Posterior cingulate gyrus (tissue), 11 donors: ENCODE results near the gene LRR1.
"Not testable (repeated sequence)": the region's sequence is repeated elsewhere in the genome, so short reads cannot be mapped to it uniquely, and the experiment has no call there.

Experiments used
- DNase-seq, 10 donors: peaks; one replicate each; pipeline versions ENCODE4 v3.0.0 to v3.0.0-alpha.2; 2020 to 2021; ENCODE audit warnings: mixed read lengths in 3 of 10
- intact Hi-C: fragments of 100-400 bp; cut with DNase I; formaldehyde crosslinking; loops from one replicate; pipeline ENCODE4 v1.15.1; 2023

Gene LRR1

DNA sequence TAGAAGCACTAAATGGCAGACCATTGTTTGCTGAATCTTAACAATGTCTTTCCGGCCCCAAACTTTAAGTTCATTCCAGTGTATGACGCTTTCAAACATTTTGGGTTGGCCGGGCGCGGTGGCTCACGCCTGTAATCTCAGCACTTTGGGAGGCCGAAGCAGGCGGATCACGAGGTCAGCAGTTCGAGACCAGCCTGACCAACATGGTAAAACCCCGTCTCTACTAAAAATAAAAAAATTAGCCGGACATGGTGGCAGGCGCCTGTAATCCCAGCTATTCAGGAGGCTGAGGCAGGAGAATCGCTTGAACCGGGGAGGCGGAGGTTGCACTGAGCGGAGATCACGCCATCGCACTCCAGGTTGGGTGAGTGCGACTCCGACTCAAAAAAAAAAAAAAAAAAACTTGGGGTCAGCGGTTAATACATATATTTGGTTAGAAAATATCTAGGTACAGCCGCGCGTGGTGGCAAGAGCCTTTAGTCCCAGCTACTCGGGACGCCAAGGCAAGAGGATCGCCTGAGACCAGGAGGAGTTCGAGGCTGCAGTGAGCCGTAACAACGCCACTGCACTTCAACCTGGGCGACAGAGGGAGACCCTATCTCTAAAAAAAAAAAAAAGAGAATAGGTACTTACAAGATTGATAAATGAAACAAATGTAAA, 13.6 kb upstream of the LRR1 start:
- DNase-seq, intact Hi-C loops: not testable (repeated sequence)

DNA sequence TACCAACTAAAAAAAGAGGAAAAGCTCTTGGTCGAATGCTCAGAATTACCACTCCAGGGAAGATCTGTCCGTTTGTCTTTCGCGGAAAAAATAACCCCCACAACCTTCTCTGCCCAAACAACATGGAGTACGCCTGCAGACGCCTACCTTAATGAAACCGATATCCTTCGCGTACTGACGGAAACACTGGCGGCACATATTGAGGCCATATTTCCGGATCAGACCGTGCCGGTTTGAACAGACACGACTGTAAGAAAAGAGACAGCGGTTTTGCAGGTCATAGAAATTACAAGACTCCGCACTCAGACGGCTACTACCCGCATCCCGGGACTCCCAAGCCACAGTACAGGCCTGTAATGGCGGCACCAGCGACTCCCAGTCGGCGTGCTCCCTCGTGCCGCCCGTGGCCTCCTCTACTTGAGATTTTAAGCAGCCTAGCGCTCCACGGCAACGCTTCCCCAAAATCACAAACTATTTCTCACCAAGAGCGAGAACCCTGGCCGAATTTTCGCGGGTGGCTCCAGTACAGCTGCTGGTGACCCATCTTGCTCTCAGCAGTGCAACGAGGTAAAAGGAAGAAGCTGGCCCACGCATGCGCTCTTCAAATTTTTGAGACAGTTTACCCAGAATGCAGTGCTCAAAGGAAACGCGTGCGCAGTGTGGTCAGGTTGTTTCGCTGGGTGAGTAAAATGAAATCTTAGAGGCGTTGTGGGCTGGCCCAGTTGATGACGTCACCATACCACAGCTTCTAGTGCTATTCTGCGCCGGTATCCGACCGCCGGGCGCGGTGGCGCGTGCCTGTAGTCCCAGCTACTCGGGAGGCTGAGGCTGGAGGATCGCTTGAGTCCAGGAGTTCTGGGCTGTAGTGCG, 12.7 kb upstream of the LRR1 start, which contains the start of gene RPS29:
TSS of gene RPS29 (minus strand) at position 578 of the 870 bp plus-strand sequence. CDS start at position 544, 34 bp downstream.
- peak; percentile 88 to 99 (median 94) for DNase-seq
- intact Hi-C loops = loop anchor here (2.0 kb wide), 1 partner anchor 35 kb away; the partner anchor contains the start of genes MGAT2 and RPL36AL

- peak in 2 of 10 donors; percentile 15 to 25 for DNase-seq
- intact Hi-C loops = loop anchor here (2.0 kb wide), 1 partner anchor 34 kb away; the partner anchor contains the start of genes MGAT2 and RPL36AL
Measured at GRCh38 chr14:49586673-49587460, 11.9 kb upstream of the LRR1 start.

DNA sequence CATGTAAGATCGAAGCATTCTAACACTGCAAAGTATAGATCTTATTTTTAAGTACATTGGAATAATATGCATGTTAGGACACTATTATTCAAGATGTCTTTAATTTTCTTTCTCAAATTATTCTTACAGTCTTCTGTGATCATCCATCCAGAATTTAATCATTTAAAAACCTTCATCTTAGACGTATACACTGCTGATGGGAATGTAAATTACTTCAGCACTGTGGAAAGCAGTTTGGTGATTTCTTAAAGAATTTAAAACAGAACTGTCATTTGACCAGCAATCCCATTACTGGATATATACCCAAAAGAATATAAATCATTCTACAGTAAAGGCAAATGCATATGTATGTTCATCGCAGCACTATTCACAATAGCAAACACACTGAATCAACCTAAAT, 9.4 kb upstream of the LRR1 start:
- intact Hi-C loops = no loop called here
- DNase-seq = no peak

GRCh38 chr14:49593016-49593415, 5.7 kb upstream of the LRR1 start:
- DNase-seq = no peak
- intact Hi-C loops = no loop called here

DNA sequence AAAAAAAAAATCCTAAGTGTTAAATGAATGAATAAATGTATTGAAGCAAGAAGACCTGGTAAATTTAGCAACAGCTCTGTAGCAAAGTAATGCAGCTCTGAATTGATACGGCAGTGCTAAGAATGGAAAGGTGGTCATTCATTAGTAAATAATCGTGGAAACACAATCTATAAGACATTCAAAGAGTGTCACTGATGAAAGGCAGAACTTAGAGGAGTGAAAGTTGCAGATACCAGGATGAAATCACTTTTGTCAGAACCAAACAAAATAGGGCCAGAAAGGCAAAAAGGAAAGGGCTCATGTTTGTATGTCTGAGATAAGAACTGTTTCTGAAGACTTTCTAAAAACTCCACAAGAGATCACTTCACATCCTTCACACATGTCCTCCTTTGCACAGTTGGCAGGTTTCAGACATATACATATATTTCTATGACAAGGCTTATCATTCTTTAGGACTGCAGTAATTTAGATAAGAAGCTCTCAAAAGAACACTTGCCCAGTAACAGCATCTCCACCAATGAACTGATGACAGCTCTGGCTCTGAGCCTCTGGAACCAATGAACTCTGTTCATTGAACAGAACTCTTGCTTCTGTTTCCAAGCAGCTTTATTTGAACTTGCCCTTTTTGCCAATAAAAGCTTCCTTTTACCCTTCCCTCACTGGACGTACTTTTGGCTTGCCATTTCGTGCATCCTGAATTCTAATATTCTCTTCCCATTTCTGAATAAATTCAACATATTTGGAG, 4.2 kb upstream of the LRR1 start:
- no peak for DNase-seq

GRCh38 chr14:49598189-49598484, 603 bp upstream of the LRR1 start:
- no peak for DNase-seq
- intact Hi-C loops = loop anchor here (2.0 kb wide), 1 partner anchor 23 kb away; the partner anchor contains the start of genes MGAT2 and RPL36AL

More for the DNA sequence above, 4.2 kb upstream of the LRR1 start:
- intact Hi-C loops = no loop called here

GRCh38 chr14:49607583-49607982, 8.8 kb downstream of the LRR1 start:
- no peak for DNase-seq
- intact Hi-C loops = no loop called here

DNA sequence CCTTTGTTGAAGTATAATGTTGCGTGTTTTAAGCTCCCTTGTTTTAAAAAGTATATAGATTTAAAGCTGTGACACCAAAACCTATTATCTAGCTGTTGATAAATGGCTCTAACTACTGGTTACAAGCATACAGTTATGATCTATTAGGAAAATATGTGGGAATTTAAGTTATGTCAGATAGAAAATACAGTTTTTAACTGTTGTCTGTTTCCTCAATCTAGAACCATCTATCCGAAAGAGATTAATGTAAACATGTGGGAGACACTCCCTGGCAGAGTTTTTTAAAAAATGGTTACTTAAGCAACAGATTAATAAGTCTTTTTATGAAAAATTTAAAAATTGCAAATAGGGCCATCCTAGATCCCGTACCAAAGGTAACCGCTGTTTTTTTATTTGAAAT, 13.5 kb downstream of the LRR1 start:
- intact Hi-C loops = no loop called here
- no peak for DNase-seq

- no peak for DNase-seq
- intact Hi-C loops = no loop called here
Measured at GRCh38 chr14:49612671-49613070, 13.9 kb downstream of the LRR1 start.

DNA sequence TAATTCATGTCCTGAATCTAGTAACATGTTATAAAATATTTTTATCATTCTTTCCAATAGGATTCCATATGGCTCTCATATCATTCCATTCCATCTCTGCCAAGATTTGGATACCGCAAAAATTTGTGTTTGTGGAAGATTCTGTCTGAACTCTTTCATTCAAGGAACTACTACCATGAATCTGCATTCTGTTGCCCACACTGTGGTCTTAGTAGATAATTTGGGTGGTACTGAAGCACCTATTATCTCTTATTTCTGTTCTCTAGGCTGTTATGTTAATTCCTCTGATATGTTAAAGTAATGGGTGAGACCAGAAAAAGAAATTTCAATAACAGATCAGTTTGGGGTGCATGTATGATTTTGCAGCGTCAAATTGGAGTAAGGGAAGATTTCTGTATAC, 15.5 kb downstream of the LRR1 start:
- intact Hi-C loops = no loop called here
- DNase-seq = no peak

DNA sequence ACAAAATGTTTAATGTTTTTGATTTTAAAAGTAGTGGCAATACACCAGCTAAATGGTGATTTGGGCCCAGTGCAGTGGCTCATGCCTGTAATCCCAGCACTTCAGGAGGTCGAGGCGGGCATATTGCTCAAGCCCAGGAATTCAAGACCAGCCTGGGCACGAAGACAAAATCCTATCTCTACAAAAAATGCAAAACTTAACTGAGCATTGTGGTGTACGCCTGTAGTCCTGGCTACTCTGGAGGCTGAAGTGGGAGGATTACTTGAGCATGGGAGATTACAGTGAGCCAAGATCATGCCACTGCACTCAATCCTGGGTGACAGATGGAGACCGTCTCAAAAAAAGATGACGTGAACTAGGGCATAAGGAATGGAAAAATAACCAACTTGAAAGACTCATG, 17.0 kb downstream of the LRR1 start:
- intact Hi-C loops = no loop called here
- no peak for DNase-seq

DNA sequence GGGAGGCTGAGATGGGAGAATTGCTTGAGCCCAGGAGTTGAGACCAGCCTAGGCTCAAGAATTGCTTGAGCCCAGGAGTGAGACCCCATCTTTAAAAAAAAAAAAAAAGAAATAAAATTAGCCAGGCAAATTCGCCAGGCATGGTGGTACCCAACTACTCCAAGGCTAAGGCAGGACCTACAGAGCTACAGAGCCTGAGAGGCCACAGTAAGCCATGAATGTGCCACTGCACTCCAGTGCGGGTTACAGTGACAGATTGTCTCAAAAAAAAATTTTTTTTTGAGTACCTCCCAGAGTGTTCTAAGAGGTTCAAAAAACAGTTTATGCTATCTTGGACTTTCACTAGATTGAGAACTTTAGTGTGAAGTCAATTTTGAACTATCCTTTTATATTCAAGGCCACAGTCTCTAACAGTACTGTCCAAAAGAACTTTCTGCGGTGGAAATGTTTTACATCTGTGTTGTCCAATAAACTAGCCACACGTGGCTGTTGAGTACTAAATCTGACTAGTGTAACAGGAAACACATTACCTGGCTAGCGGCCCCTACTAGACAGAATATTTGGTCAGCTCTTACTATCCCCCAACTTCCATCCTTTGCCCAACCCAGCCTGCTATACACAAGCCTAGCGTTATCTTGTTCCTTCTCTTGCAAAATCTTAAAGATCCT, 19.2 kb downstream of the LRR1 start:
- no peak for DNase-seq

GRCh38 chr14:49619273-49619672, 20.5 kb downstream of the LRR1 start:
- DNase-seq, intact Hi-C loops: not testable (repeated sequence)

More for the DNA sequence above, 19.2 kb downstream of the LRR1 start:
- intact Hi-C loops = no loop called here

DNA sequence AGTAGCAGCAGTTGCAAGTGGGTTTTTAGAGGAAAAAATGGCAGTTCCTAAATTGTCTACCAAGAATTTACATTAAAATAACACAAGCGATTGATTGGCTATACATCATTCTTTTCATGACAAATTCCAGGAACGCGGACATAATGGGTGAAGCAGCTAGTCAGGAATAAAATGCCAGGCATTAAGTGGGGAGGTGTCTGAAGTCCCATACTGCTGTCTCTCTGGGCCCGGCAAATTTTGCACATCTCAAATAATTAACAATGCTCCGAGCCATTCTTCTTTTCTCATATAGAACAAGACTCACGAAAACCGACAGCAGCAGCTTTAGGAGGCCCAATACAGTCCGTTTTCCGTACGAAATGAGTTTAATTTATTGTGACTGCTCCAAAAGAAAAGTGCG, 21.0 kb downstream of the LRR1 start:
- intact Hi-C loops = loop anchor here (2.0 to 5.0 kb wide), 3 partner anchors 21 to 243 kb away; partner anchors contain the start of genes LRR1 and RPS29
- DNase-seq = no peak

GRCh38 chr14:49620182-49621113, 21.7 kb downstream of the LRR1 start, which contains the start of the genes MGAT2 and RPL36AL:
Gene MGAT2, plus strand, starts transcription at chr14:49620799. Its CDS starts 470 bp downstream, at chr14:49621269.
Gene RPL36AL, minus strand, starts transcription at chr14:49620626. Its CDS starts 1,522 bp downstream, at chr14:49619104.
- DNase-seq = peak; percentile 96 to 100 (median 99)
- intact Hi-C loops = loop anchor here (2.0 to 5.0 kb wide), 3 partner anchors 22 to 242 kb away; partner anchors contain the start of genes LRR1 and RPS29

GRCh38 chr14:49621114-49621881, 22.6 kb downstream of the LRR1 start:
- intact Hi-C loops = loop anchor here (2.0 to 5.0 kb wide), 3 partner anchors 22 to 241 kb away; partner anchors contain the start of genes LRR1 and RPS29
- DNase-seq = peak in 9 of 10 donors; percentile 39 to 95 (median 57)
